ENCODE results near the gene FASTKD2.

FASTKD2 gene

GRCh38 chr2:206824993-206825392 is 59.6 kb downstream of the FASTKD2 start:
- no peaks in the 10 kb centered on the region for H3K79me2 ChIP-seq (ENCODE audit: low read length)
- no peaks in the 10 kb centered on the region for H3K36me3 ChIP-seq (replicated peaks; ENCODE audit: low read depth, low read length)
- no peak overlapping the region for H3K27ac ChIP-seq (ENCODE audit: low read length)
- peak overlapping the region; percentile 55 for H3K4me2 ChIP-seq (ENCODE audit: low read length)
- no peak overlapping the region for H2AFZ ChIP-seq (ENCODE audit: low read depth, low read length)
- H4K20me1 ChIP-seq (ENCODE audit: insufficient read depth, low read length), result no peaks in the 10 kb centered on the region
- no peaks in the 10 kb centered on the region for H3K27me3 ChIP-seq (ENCODE audit: low read depth, low read length)
- no peaks in the 10 kb centered on the region for H3K9me3 ChIP-seq (ENCODE audit: insufficient read depth, low read length)
- H3K9ac ChIP-seq (ENCODE audit: low read length), result no peak overlapping the region
- H3K4me1 ChIP-seq (ENCODE audit: low read length), result peaks cover 12% of the 10 kb centered on the region
- no peak overlapping the region for H3K4me3 ChIP-seq (ENCODE audit: low read length)
- TF ChIP-seq CTCF (IDR thresholded peaks at IDR 0.05; ENCODE audit: low read depth, low read length) (no peak), EZH2phosphoT487 (IDR thresholded peaks at IDR 0.05; ENCODE audit: low read depth) (no peak)

- Histone ChIP-seq H3K27me3 (ENCODE audit: low read depth, low read length) (no peaks in the 10 kb centered on the region), H3K36me3 (replicated peaks; ENCODE audit: low read depth, low read length) (no peaks in the 10 kb centered on the region), H3K9ac (ENCODE audit: low read length) (no peak overlapping the region), H2AFZ (ENCODE audit: low read depth, low read length) (no peak overlapping the region), H3K4me2 (ENCODE audit: low read length) (no peak overlapping the region), H3K4me1 (ENCODE audit: low read length) (peaks cover 5% of the 10 kb centered on the region), H4K20me1 (ENCODE audit: insufficient read depth, low read length) (no peaks in the 10 kb centered on the region), H3K27ac (ENCODE audit: low read length) (no peak overlapping the region), H3K9me3 (ENCODE audit: insufficient read depth, low read length) (peaks cover 4% of the 10 kb centered on the region; the same call in 1 of the 2 replicates), H3K79me2 (ENCODE audit: low read length) (no peaks in the 10 kb centered on the region), H3K4me3 (ENCODE audit: low read length) (no peak overlapping the region)
- TF ChIP-seq CTCF (IDR thresholded peaks at IDR 0.05; ENCODE audit: low read depth, low read length) (no peak), EZH2phosphoT487 (IDR thresholded peaks at IDR 0.05; ENCODE audit: low read depth) (no peak)
Observed at GRCh38 chr2:206831442-206831995, 66.1 kb downstream of the FASTKD2 start.

GRCh38 chr2:206832873-206833272 is 67.5 kb downstream of the FASTKD2 start:
- TF ChIP-seq EZH2phosphoT487 (IDR thresholded peaks at IDR 0.05; ENCODE audit: low read depth) (no peak), CTCF (IDR thresholded peaks at IDR 0.05; ENCODE audit: low read depth, low read length) (no peak)
- Histone ChIP-seq H3K36me3 (replicated peaks; ENCODE audit: low read depth, low read length) (no peaks in the 10 kb centered on the region), H3K27me3 (ENCODE audit: low read depth, low read length) (no peaks in the 10 kb centered on the region), H3K27ac (ENCODE audit: low read length) (no peak overlapping the region), H3K9ac (ENCODE audit: low read length) (no peak overlapping the region), H3K9me3 (ENCODE audit: insufficient read depth, low read length) (peaks cover 4% of the 10 kb centered on the region; the same call in 1 of the 2 replicates), H3K79me2 (ENCODE audit: low read length) (no peaks in the 10 kb centered on the region), H2AFZ (ENCODE audit: low read depth, low read length) (no peak overlapping the region), H4K20me1 (ENCODE audit: insufficient read depth, low read length) (no peaks in the 10 kb centered on the region), H3K4me2 (ENCODE audit: low read length) (no peak overlapping the region), H3K4me3 (ENCODE audit: low read length) (no peak overlapping the region), H3K4me1 (ENCODE audit: low read length) (peaks cover 5% of the 10 kb centered on the region)

- H3K9me3 ChIP-seq (ENCODE audit: insufficient read depth, low read length), result peaks cover 4% of the 10 kb centered on the region; the same call in 1 of the 2 replicates
- H2AFZ ChIP-seq (ENCODE audit: low read depth, low read length), result no peak overlapping the region
- no peak overlapping the region for H3K4me3 ChIP-seq (ENCODE audit: low read length)
- no peaks in the 10 kb centered on the region for H3K79me2 ChIP-seq (ENCODE audit: low read length)
- H3K36me3 ChIP-seq (replicated peaks; ENCODE audit: low read depth, low read length), result no peaks in the 10 kb centered on the region
- H3K9ac ChIP-seq (ENCODE audit: low read length), result no peak overlapping the region
- TF ChIP-seq EZH2phosphoT487 (IDR thresholded peaks at IDR 0.05; ENCODE audit: low read depth), result no peak
- TF ChIP-seq CTCF (IDR thresholded peaks at IDR 0.05; ENCODE audit: low read depth, low read length), result no peak
- peaks cover 5% of the 10 kb centered on the region for H3K4me1 ChIP-seq (ENCODE audit: low read length)
- no peaks in the 10 kb centered on the region for H4K20me1 ChIP-seq (ENCODE audit: insufficient read depth, low read length)
- no peaks in the 10 kb centered on the region for H3K27me3 ChIP-seq (ENCODE audit: low read depth, low read length)
- H3K27ac ChIP-seq (ENCODE audit: low read length), result no peak overlapping the region
- no peak overlapping the region for H3K4me2 ChIP-seq (ENCODE audit: low read length)
Observed at GRCh38 chr2:206833291-206833690, 67.9 kb downstream of the FASTKD2 start.
